Loucy (cell line): Measurements from ENCODE around the gene GRHL3.

Experiments
- H2AFZ ChIP-seq: fragments of 200-600 bp; sonication (generic); 2 replicates; pipeline ENCODE4 v1.6.0; 2016; ENCODE audit warnings: antibody characterized with exemption, mild to moderate bottlenecking, low read length, moderate library complexity
- H3F3A ChIP-seq: fragments of 200-600 bp; 2 replicates; pipeline ENCODE4 v1.6.0; 2016; ENCODE audit warnings: antibody characterized with exemption, low read depth, mild to moderate bottlenecking
- H3K27me3 ChIP-seq: fragments of 200-600 bp; sonication (generic); 2 replicates; pipeline ENCODE4 v1.6.1; 2014; ENCODE audit warnings: low read length, mild to moderate bottlenecking; ENCODE audit not compliant: insufficient read depth, poor library complexity, severe bottlenecking
- H3K36me3 ChIP-seq: fragments of 200-600 bp; sonication (generic); 2 replicates; pipeline ENCODE4 v1.6.1; 2016; ENCODE audit warnings: low read length; ENCODE audit not compliant: insufficient read depth
- H3K4me1 ChIP-seq: fragments of 200-600 bp; sonication (generic); 2 replicates; pipeline ENCODE4 v1.5.1; 2014; ENCODE audit warnings: low read length, mild to moderate bottlenecking; ENCODE audit not compliant: insufficient read depth, poor library complexity, severe bottlenecking
- H3K4me2 ChIP-seq: fragments of 200-600 bp; sonication (generic); 2 replicates; pipeline ENCODE4 v1.6.0; 2014; ENCODE audit warnings: antibody characterized with exemption, low read length, low read depth, mild to moderate bottlenecking; ENCODE audit not compliant: poor library complexity, severe bottlenecking
- H3K4me3 ChIP-seq: fragments of 200-600 bp; sonication (generic); 2 replicates; pipeline ENCODE4 v1.5.1; 2014; ENCODE audit warnings: low read length, mild to moderate bottlenecking, mixed read lengths; ENCODE audit not compliant: poor library complexity, severe bottlenecking
- H3K79me2 ChIP-seq: fragments of 200-600 bp; sonication (generic); 2 replicates; pipeline ENCODE4 v1.6.1; 2014; ENCODE audit warnings: low read length; ENCODE audit not compliant: insufficient read depth
- H3K9ac ChIP-seq: fragments of 200-600 bp; sonication (generic); 2 replicates; pipeline ENCODE4 v1.6.0; 2014; ENCODE audit warnings: mild to moderate bottlenecking, low read depth, low read length, moderate library complexity; ENCODE audit not compliant: poor library complexity, severe bottlenecking
- H3K9me2 ChIP-seq: fragments of 200-600 bp; sonication (generic); replicated peaks from 2 replicates; pipeline ENCODE4 v1.6.1; 2016; ENCODE audit warnings: low read depth, low read length, mixed read lengths
- H3K9me3 ChIP-seq: fragments of 200-600 bp; sonication (generic); 2 replicates; pipeline ENCODE4 v1.6.1; 2014; ENCODE audit warnings: mild to moderate bottlenecking, antibody characterized with exemption, low read length, low read depth; ENCODE audit not compliant: insufficient read depth
- H4K20me1 ChIP-seq: fragments of 200-600 bp; sonication (generic); 2 replicates; pipeline ENCODE4 v1.6.0; 2014; ENCODE audit warnings: antibody characterized with exemption, low read length, mild to moderate bottlenecking; ENCODE audit not compliant: insufficient read depth, poor library complexity, severe bottlenecking
- CTCF ChIP-seq: fragments of 200-600 bp; sonication (generic); conservative IDR thresholded peaks from 2 replicates; pipeline ENCODE4 v1.5.1; 2014; ENCODE audit warnings: mild to moderate bottlenecking, antibody characterized with exemption, low read length
- EZH2phosphoT487 ChIP-seq: fragments of 200-600 bp; IDR thresholded peaks from 2 replicates; pipeline ENCODE4 v1.6.1; 2018; ENCODE audit warnings: antibody characterized with exemption, mild to moderate bottlenecking, moderate library complexity, borderline replicate concordance

GRHL3 gene

DNA sequence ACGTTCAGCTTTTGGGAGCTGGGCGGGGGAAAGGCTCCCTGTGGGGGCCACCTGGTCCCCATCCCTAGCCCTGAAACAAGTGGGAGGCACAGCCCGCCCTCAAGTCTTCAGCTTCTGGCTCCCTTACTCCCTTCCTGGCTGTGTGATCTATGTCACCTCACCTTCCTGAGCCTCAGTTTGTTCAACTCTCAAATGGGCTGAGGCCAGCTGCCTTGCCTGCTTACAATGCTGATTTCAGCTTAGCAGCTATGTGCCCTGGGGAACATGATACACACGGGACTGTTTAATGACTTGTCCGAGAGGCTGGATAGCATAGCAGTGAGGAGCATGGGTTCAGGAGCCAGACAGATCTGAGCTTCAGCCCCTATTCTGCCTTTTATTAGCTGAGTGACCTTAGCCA, 19.3 kb downstream of the GRHL3 start:
- Histone ChIP-seq H3K9me3 (no peaks in the 10 kb centered on the region), H3K36me3 (no peaks in the 10 kb centered on the region), H3K4me1 (peaks cover 35% of the 10 kb centered on the region), H2AFZ (no peak overlapping the region), H4K20me1 (no peaks in the 10 kb centered on the region), H3F3A (no peaks in the 10 kb centered on the region), H3K79me2 (no peaks in the 10 kb centered on the region), H3K4me3 (no peak overlapping the region), H3K9ac (no peak overlapping the region), H3K27me3 (no peaks in the 10 kb centered on the region), H3K9me2 (no peaks in the 10 kb centered on the region), H3K4me2 (no peak overlapping the region)
- TF ChIP-seq EZH2phosphoT487, result no peak

- Histone ChIP-seq H3K4me3 (no peak overlapping the region), H3K4me1 (peaks cover 36% of the 10 kb centered on the region), H3K36me3 (no peaks in the 10 kb centered on the region), H3K79me2 (no peaks in the 10 kb centered on the region), H4K20me1 (no peaks in the 10 kb centered on the region), H3K4me2 (no peak overlapping the region), H3K9ac (no peak overlapping the region), H2AFZ (no peak overlapping the region), H3K9me2 (no peaks in the 10 kb centered on the region), H3K9me3 (no peaks in the 10 kb centered on the region), H3F3A (no peaks in the 10 kb centered on the region), H3K27me3 (no peaks in the 10 kb centered on the region)
- no peak for TF ChIP-seq CTCF
- TF ChIP-seq EZH2phosphoT487, result no peak
These were observed 20.8 kb downstream of the GRHL3 start for GRCh38 chr1:24339996-24340395.

DNA sequence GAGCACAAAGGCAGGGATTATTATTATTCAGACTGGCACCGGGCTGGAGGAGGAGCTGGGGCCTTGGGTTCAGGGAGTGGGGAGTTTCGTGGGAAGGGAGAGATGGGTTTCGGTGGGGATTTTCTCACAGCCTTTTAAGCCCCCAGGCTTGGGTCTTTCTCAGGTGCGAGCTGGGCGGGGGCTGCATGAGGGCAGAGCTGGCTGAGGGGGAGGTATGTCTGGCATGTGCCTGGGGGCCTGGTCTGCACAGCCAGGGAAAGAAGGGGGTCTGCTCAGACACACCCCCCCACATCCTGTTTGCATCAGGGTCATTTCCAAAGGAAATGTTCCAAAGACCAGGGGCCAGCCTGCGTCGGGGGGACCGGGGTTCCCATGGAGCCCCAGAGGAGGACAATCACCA, 21.6 kb downstream of the GRHL3 start:
- Histone ChIP-seq H3K4me3 (no peak overlapping the region), H3K9me2 (no peaks in the 10 kb centered on the region), H2AFZ (no peak overlapping the region), H3K36me3 (no peaks in the 10 kb centered on the region), H3F3A (no peaks in the 10 kb centered on the region), H3K79me2 (no peaks in the 10 kb centered on the region), H3K4me1 (peaks cover 39% of the 10 kb centered on the region), H3K9me3 (no peaks in the 10 kb centered on the region), H4K20me1 (no peaks in the 10 kb centered on the region), H3K4me2 (no peak overlapping the region), H3K9ac (no peak overlapping the region), H3K27me3 (no peaks in the 10 kb centered on the region)
- TF ChIP-seq CTCF (no peak), EZH2phosphoT487 (no peak)

DNA sequence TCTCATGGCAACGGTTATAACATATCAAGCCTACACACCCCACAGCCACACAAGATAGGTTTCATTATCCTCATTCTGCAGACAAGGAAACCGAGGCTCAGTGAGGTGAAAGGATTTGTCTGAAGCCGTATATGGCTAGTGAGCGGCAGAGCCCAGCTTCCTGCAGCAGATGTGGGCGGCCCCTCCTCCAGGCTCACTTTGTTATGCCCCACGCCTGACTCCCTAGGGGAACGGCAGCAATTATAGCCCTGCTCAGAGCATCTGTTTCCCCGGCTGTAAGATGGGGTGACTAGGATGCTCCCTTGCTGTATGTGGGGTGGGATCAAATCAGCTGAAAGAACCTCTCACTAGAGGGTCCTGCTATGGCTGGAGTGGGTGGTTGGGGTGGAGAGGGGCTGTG, 22.1 kb downstream of the GRHL3 start:
- H3K4me1 ChIP-seq, result peaks cover 36% of the 10 kb centered on the region
- no peaks in the 10 kb centered on the region for H3K79me2 ChIP-seq
- H3K36me3 ChIP-seq, result no peaks in the 10 kb centered on the region
- no peak overlapping the region for H3K4me3 ChIP-seq
- H3K4me2 ChIP-seq, result no peak overlapping the region
- H4K20me1 ChIP-seq, result no peaks in the 10 kb centered on the region
- no peaks in the 10 kb centered on the region for H3K9me2 ChIP-seq
- no peak overlapping the region for H2AFZ ChIP-seq
- H3K9ac ChIP-seq, result no peak overlapping the region
- H3K27me3 ChIP-seq, result no peaks in the 10 kb centered on the region
- H3F3A ChIP-seq, result no peaks in the 10 kb centered on the region
- H3K9me3 ChIP-seq, result no peaks in the 10 kb centered on the region
- no peak for TF ChIP-seq EZH2phosphoT487
- no peak for TF ChIP-seq CTCF
